Body of pancreas (tissue), 4 donors: ENCODE results near the gene ETV5.

Source experiments
- CTCF ChIP-seq, 7 experiments: fragments of 450-650 bp in 4 of 7; fragments of 200-600 bp in 3 of 7; sonication (generic) in 3 of 7; IDR thresholded peaks; one replicate each; pipeline ENCODE4 v1.5.1; 2016 to 2019; ENCODE audit warnings: antibody characterized with exemption in 7 of 7
- POLR2A ChIP-seq, 3 donors: fragments of 450-650 bp; IDR thresholded peaks; one replicate each; pipeline ENCODE4 v1.6.1; 2016; ENCODE audit warnings: antibody characterized with exemption in 3 of 3, mild to moderate bottlenecking in 2 of 3

- no peak for TF ChIP-seq CTCF (IDR thresholded peaks at IDR 0.05)
- no peak for TF ChIP-seq POLR2A (IDR thresholded peaks at IDR 0.05)
Observed at GRCh38 chr3:186024210-186024609, 84.7 kb downstream of the ETV5 start.
